ENCODE results near the gene KRTAP5-3.

The KRTAP5-3 gene

DNA sequence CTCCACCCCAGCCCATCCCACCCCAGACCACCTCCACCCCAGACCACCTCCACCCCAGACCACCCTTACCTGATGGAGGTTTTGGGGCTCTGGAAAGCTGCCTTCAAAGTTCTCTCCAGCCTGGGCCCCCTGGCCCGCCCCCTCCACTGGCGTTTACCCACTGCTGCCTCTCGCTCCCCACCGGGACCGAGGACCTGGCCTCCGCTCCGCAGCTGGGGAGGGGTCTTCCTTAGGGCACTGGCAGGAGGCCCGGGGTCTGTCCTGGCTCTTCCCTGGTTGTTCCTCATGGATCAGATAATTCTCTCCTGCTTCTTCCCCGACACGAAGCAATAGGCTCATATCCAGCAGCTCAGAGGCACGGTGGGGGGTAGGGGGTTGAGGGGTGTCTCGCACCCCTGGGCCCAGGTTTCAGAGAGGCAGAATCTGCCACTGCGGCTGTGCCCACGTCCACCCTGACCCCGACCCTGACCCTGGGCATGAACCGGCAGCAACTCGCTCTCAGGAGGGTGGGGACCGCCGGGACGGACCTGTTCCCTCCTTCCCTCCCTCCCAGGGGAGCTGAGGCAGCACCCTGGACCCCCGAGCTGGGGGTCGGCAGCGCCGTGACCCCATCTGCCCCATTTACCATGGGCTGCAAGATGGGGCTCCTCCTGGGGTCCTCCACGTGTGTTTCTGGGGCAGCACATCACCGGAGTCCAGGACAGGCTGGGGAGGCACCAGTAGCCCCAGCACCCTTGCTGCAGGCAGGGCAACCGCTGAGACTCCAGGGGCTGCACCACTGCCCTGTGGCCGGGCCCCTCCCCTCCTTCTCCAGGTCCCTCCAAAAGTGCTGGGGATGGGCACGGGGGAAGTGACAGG, 34.3 kb upstream of the KRTAP5-3 start:
- DNase-seq: no peak

DNA sequence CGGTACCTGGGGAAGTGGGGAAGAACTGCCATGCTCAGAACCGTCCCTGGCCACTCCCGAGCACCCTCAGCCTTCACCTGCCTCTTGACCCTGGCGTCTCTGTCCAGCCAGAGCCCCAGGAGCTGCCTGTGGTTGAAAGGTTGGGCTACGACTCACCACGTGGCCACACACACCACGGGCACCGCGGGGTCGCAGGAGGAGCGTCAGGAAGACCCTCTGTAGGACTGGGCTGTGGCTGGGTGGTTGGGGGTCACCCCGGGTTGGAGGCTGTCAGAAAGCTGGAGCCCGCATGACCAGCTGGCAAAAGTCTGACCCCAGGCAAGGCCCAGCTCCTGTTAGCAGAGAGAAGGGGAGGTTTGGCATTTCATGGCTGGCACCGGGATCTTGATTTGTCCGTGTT, 32.8 kb upstream of the KRTAP5-3 start:
- DNase-seq: no peak

DNA sequence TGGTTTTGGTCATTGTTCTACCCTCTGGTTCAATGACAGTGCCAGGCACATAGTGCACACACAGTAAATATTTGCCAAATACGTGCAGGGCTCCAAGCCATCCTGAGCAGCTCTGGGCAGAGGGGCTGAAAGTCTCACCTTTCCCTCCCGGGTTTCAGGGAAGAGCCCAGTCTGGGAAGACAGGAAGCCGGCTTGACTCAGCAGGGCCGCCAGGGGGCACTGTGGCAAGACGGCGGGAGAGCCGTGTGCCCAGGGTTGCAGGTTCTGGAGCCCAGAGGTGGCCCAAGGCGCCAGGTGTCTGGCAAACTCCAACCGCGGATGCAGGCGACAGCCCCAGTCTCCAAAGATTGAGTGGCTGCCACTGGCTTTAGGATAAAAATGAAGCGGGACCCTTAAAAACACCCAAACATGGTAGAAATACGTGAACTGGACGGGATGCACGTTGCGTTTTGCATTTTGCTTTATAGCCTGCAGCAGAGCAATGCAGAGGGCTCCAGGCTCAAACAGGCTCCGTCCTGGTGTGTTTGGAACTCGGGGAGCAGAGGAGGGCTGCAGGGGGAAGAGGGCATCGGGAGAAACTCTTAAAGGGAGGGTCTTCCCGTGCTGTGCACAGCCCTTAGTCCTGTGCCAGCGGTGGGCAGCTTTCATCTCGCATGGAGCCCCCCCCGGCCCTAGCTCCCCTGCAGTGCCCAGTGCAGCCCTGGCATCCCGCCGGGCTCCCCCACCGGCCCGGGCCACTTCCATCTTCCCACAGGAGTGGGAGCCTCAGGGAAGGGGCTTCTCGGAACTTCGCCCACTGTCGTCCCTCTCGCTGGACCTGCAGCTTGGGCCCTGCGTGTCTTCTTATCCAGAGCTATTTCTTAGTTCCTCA, 32.0 kb upstream of the KRTAP5-3 start:
- DNase-seq: peak; percentile 15

DNA sequence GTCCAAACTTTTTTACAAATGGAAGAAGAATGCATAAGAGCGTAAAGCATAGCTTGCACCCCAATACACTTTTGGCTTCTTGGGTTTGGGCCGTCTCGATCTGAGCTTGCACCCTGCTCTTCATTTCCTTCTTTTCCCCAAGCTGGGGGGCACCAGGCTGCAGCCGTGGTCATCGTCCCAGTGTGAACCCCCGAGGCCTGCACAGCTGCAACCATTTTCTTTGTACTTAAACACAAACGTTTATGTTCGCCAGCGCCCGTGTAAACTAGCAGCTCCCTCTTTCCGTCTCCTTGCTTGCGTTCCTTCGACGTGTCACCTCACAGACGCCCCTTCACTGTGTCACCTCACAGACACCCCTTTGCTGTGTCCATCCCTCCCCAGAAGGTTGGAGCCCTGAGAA, 31.4 kb upstream of the KRTAP5-3 start:
- DNase-seq: no peak

DNA sequence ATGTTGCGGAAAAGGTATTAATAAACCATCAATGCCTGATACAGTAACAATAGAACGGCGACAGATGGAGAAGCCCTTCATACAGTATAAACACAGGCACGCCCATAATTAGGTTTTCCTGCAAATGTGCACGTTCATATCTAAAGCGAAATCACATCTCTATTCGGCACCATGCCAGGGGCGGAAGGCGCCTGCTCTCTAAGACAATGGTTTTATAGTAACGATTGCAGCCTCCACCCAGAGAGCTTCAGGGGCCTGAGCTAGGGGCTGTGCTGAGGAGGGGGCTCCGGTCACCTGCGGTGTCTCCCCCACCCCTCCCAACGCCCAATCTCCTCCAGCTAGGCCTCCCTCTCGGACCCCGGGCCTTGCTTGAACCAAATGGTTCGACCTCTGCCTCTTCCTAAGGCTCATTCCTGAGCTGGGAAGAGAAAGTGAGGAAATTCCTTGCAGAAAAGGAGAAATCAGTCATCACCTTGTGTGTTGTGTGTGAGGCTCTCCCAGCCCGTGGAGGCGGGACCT, 30.9 kb upstream of the KRTAP5-3 start:
- DNase-seq: no peak

DNA sequence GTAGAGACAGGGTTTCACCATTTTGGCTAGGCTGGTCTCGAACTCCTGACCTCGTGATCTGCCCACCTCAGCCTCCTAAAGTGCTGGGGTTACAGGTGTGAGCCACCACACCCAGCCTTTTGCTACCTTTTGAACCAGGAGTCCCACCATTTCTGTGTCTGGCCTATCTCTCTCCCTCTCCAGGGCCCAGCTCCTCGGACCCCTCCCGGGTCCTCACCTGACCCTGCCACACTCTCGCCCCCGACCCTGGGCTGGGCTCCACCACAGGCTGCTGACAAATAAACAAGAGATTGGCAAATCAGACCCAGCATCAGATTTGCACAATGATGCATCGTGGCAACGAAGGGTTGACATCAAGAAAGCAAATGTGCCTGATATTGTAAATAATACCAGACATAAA, 30.1 kb upstream of the KRTAP5-3 start:
- no peak for DNase-seq

DNA sequence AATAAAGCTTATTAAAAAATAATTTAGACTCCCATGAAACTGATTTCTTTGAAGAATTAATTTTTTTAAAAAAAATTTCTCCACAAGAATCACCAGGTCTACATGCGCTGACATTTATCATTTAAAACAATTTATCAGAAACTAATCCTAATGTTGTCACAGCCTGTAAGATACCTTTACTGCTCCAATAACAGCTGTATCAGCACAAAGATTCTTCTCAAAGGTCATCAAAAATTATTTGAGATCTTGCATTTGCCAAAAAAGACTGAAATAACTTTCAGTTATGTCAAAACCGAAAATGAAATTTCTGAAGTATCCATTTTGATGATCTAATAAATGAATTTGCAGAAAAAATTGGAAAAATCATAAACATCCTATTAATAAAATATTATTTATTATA, 29.4 kb upstream of the KRTAP5-3 start:
- no peak for DNase-seq

DNA sequence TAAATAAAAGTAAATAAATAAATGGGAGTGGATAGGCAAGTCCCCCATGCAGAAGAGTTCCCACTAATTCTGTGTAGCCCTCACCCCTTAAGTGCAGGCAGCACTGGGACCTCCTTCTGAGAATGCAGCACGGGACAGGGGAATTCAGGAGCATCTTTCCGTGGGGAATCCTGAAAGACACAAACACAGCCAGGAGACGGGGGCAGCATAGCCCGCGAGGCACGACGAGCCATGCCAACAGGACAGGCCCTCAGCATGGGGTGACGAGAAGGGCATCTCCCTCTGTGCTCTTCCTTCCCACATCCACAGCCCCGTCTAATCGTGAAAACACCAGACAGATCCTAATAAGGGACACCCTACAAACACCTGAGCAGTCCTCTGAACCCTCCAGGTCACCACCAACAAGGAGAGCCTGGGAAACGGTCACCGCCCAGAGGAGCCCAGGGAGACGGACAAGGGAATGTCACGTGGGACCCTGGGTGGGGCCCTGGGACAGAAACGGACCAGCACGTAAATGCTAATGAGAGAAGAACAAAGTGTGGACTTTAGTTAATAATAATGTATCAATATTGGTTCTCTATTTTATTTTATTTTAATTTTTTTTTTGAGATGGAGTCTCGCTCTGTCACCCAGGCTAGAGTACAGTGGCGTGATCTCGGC, 28.2 kb upstream of the KRTAP5-3 start:
- DNase-seq: no peak

DNA sequence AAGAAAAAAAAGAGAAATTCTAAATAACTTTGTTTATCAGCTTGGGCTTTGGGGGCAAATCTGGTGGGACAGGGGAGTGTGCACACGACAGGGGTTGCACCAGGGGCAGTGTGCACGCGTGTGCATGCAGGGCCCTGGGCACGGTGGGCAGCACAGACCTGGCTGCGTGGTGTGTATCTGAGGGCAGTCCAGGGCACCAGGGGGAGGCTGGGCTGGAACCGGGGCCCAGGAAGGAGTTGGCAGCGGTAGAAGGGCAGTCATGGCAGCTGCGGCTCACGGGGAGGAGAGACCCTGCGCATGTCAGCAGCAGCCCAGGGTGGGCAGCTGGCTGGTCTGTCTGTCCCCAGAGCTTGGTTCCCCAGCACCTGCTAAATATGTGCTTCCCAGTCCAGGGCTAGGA, 25.6 kb upstream of the KRTAP5-3 start:
- no peak for DNase-seq

DNA sequence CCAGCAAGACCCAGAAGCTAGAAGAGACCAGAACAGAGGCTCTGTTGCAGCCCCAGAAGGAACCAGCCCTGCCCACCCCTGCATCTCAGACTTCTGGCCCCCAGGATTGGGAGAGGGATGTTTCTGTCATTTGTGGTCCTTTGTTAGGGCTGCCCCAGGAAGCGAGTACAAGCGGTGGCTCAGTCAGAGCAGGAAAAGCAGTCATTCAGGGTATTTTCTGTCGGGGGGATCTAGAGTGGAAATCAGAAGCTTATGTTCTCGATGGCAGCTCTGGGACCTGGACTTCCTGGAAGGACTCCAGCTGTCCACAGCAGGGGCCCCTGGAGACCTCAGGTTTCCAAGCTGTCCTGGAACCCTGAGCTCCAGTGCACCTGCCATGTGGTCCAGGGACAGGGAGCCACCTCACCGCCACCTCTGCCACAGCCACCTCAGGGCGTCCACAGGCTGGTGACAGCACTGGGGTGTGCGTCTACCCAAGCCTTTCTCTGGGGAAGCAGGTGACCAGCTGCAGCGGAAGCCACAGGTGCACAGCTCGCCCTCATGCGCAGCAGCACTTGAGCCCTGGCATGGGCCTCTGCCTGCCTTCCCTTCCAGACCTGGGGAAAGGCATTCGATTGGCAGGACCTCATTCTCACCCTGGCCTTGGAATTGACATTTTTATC, 23.9 kb upstream of the KRTAP5-3 start:
- no peak for DNase-seq

DNA sequence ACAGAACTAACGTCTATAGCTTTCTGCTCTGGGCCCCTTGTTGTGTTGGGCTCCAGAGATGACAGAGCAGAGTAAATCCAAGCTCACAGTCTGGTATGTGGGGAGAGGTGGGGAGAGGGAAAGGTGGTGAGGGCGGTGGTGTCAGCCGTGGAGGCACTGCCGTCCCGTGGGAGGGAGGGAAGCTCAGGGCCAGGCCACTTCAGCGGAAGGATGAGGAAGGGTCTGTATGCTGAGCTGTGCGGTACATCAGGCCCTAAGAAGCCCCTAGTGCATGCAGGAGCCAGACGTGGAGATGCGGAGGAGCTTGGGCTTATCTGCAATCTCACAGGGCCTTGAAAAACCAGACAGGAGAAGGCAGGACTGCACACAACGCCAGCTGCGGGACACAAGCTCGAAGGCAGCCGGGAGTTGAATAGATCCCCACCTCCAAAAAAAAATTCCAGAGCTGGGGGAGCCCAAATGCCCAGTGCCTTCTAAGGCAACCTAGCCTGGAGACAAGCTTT, 22.9 kb upstream of the KRTAP5-3 start:
- DNase-seq: no peak

DNA sequence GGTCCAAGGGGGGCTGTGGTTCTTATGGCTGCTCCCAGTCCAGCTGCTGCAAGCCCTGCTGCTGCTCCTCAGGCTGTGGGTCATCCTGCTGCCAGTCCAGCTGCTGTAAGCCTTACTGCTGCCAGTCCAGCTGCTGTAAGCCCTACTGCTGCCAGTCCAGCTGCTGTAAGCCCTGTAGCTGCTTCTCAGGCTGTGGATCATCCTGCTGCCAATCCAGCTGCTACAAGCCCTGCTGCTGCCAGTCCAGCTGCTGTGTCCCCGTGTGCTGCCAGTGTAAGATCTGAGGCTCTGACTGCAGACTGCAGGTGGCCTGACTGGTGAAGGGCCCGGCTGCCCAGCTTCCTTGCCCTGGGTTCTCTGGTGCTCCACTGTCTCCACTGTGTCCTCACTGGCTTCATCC, 22.0 kb upstream of the KRTAP5-3 start:
- no peak for DNase-seq

DNA sequence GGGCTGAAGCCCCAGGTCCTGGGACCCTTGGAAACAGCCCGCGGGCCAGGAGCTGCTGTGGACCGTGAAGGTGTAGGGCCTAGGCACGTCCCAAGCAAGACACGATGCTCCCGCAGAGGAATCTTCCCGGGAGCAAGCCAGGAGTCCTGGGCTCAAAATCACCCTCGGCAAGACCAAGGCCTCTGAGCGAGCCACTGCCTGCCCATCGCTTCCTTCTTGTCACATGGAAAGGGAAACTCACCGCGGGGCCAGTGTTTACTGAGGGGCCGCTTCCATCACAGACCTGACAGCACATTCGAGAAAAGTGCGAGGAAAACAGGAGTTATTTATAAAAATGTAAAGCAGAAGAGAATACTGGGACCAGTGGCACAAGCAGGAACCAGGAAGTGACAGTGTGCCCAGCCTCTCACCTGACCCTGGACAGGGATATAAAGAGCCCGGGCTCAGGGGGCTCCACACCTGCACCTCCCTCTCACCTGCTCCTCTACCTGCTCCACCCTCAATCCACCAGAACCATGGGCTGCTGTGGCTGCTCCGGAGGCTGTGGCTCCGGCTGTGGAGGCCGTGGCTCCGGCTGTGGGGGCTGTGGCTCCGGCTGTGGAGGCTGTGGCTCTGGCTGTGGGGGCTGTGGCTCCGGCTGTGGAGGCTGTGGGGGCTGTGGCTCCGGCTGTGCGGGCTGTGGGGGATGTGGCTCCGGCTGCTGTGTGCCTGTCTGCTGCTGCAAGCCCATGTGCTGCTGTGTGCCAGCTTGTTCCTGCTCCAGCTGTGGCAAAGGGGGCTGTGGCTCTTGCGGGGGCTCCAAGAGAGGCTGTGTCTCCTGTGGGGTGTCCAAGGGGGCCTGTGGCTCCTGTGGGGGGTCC, 21.3 kb upstream of the KRTAP5-3 start, which contains the start of gene KRTAP5-5:
Gene KRTAP5-5 (plus strand): TSS at position 450 of the 860 bp plus-strand sequence. CDS start 66 bp downstream, at position 516.
- no peak for DNase-seq

DNA sequence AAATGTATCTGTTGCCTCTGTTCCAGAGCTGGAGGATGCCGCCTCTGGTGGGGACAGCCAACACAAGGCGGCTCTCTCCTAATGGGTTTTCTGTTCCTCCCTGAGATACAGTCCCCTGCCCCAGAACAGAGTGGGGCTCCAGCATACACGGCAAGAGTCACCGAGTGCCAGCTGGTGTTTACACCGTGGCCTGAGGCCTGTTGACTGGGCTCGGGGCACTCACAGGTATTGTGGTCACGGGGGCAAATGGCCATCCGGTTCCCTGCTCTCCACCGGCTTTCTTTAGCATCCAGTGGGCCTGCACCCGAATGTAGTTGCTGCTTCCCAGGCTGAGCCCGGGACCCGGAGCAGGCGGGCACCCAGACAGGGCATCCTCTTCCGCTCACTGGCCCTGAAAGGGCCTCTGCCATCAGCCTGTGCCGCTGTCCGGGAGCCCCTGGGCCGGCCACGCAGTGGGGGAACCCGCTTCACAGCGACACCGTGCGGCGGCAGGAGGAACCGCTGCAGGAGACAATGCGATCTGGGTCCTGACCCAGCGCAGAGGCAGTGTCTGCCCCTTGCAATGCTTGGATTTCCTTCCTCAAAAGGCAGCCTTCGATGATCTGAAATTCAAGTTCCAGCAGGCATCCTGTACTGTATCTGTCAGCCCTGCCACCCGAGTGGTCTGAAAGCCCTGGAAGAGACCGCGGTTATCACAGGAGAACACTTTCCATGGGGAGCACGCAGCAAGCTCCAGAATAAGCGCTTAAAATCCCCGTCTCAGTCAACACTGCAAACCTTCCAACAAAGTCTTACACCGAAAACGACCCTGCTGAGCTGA, 20.5 kb upstream of the KRTAP5-3 start:
- DNase-seq: peak; percentile 27

DNA sequence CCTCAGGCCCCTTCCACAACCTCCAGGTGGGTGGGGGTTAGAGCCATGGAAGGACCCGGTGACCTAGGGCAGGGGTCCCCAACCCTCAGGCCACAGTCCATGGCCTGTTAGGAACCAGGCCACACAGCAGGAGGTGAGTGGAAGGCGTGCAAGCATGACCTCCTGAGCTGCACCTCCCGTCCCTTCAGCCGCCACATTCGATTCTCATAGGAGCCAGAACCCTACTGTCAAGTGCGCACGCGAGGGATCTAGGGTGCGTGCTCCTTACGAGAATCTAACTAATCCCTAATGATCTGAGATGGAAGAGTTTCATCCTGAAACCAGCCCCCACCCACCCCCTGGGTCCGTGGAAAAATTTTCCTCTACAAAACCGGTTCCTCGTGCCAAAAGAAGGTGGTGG, 17.3 kb upstream of the KRTAP5-3 start:
- no peak for DNase-seq

DNA sequence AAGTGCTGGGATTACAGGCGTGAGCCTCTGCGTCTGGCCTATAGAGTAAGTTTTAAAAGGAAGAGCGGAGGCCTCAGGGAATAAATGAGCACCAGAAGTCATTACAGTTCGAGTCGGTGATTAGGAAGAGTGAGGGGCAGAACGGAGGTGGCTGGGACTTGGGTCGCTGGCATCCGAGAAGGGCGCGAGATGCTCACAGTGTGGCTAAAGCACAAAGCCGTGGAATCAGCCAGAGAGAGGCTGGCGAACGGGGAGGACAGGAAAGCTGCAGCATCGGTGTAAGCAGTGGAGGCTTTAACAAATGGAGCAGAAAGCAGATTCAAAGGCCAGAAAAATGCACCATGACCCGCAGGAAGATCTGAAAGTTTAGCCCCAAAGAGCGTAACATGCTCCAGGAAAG, 16.4 kb upstream of the KRTAP5-3 start:
- no peak for DNase-seq

DNA sequence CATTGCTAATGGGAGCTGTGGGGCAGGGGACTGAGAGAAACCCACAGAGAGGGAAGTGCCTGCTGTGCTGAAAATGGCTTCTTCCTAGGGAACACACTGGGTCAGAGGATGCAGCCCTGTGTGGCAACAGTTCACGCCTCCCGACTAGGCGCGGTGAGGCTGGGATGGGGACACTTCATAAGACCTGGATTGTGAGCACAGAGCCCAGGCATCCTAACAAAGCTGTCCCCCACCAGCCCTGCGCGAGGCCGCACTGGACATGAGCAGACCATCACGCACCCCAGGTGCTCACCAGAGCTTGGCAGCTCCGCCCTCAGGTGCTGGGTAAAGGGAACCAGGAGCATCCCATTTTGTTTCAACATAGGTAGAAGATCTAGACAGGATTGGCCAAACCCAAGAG, 15.5 kb upstream of the KRTAP5-3 start:
- DNase-seq: no peak

DNA sequence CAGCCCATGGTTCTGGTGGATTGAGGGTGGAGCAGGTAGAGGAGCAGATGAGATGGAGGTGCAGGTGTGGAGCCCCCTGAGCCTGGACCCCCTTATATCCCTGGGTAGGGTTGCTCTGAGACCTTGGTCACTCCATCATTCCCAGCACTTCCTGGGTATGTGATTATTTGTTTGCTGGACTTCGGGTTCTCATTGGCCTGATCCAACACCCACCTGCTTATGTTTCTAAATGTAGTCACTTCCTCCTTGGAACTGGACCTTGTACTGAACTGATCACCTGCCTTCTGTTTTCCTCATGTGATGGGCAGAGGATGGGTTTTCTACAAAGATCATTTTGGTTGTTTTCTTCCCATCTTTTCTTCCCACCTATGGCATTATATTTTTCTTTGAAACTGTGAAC, 13.8 kb upstream of the KRTAP5-3 start, which contains the start of gene KRTAP5-4:
Gene KRTAP5-4 (minus strand): TSS at position 53 of the 400 bp plus-strand sequence. CDS start 45 bp downstream, at position 8.
- no peak for DNase-seq

DNA sequence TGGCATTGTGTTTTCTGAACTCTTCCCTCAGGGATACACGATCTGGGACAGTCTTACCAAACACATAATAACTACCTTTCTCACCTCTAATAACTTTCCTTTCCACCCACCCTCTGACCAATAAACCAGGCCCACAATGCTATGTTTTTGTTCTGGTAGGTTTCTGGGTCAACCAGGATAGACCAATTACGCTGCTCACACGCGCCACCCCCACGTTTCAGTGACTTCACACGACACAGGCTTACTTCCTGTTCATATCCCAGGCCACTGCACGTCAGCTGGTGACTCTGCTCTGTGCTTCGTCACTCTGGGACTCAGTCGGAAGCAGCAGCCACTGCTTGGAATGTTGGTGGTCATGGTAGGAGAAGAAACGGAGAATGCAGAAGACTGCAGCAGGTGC, 11.2 kb upstream of the KRTAP5-3 start:
- DNase-seq: no peak

DNA sequence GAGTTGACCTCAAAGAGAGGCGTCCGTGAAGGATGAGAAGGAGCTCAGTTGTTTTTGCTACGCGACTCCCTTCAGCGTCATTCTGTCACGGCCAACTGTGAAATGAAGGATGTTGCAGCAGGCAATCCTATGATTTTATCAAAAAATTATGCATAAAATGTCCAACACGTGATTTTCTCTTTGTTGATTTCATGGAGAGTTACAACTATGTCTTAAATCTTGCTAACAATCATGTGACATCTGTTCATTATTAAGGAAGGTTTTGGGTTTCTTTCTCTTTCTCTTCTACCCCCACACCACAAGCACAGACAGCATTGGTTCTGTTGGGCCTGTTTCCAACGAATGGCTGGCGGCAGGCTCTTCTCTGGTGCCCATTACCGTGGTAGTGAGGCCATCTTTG, 10.0 kb upstream of the KRTAP5-3 start:
- DNase-seq: peak; percentile 34

All from fibroblast of skin of scalp (primary cell).